Measurements from ENCODE around the gene PON1.

- TF ChIP-seq POLR2A (IDR thresholded peaks at IDR 0.05) (no peak), CTCF (IDR thresholded peaks at IDR 0.05 in 4 of 5, conservative IDR thresholded peaks at IDR 0.05 in 1 of 5) (no peak)
Observed at GRCh38 chr7:95324431-95324830, at the start of gene PON1.

All from gastrocnemius medialis (tissue), 4 donors.